Stimulated activated CD8-positive, alpha-beta memory T cell treated with anti-CD3 and anti-CD28 coated beads, Interleukin-12 subunit alpha, Interleukin-12 subunit beta, amount 100 ng/mL, for 1 hour (primary cell): ENCODE data around the gene FOXL3.
"Not testable (repeated sequence)": the region's sequence is repeated elsewhere in the genome, so short reads cannot be mapped to it uniquely, and the experiment has no call there.

ENCODE experiments used
- DNase-seq: peaks from one replicate; pipeline ENCODE4 v3.0.0-alpha.2; 2020; ENCODE audit warnings: low read depth

Gene FOXL3

DNA sequence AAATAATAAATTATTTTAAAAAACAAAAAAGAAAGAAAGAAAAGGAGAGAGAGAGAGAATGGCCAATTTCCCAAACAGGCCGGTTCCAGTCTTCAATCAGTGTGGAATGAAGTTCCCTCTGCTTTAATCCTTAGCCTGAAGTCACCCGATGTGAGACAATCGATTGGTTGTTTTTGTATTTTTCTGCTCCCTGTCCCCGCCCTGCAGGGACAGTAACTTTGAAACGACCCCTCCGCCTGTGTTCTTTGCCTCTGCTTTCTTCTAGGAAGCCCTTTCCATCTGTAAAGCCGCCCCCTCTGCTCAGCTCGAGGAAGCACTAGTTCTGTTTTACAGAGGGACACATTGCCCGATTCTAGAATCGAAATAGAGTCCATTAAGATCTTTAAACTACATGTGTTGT is 33.4 kb downstream of the FOXL3 start:
- DNase-seq, result no peak

DNA sequence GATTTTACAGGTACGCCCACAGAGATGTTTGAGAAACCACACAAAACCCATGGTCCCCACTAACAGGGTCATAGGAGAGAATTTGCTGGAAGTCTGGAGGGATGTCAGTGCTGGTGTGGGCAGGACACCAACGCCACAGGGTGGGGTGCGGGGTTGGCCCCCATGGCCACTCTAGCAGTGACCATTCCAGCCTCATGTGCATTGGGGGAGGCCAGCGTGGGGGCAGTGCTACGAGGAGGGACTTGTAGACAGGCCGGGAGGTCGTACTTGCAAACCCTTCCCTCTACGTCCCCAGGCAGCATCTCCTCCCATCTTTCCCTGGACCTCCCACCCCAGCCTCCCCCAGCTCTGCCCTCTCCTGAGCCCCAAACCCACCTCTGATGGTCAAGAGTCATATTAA is 34.0 kb downstream of the FOXL3 start:
- DNase-seq, result no peak

DNA sequence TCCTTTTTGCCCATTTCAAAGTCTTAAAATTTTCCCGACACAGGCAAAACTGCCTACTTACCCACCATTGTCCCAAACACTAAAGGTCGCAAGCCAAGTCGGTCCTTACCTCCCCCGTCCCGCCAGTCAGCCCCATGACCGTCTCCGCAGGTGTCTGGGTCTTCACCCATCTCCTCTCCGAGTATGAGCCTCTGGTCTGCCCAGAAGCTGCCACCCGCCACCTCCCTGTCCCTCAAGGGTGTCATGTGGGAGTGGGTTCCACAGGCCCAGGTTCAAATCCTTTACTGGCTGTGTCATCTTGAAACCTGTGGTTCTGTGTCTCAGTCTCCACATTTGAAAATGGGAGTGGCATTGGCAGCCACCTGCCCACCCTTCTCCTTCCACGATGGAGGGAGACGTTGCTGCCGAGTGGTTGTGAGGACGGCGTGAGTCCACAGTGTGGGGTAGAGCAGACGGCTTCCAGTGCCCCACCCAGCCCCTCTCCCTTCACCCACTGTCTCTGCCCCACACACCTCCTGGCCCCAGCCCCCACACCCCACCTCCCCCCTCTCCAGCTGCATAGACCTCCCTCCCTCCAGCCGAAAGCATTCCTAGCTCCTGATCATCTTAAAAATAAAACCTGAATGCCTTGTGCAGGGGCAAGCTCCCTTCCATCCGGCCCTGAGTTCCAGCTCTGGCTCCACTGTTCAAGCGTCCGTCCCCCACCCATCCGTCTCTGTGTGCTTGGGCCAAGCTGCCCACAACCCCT is 35.3 kb downstream of the FOXL3 start:
- DNase-seq, result no peak

DNA sequence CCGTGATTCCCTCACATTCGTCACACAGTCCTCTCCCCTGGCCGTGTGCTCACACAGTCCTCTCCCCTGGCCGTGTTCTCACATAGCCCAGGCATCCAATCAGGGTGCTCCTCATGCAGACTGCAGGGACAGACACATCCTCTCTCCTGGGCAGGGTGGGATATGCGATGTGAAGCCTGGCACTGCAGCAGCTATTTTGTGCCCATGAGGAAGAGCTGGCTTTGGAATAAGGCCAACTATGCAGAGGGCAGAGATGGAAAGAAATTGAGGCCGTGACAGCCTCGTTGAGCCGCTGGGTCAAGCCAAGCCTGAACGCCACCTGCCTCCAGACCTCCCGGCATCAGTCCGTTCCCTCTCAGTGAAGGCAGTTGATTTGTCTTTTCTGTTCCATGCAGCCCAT is 35.8 kb downstream of the FOXL3 start:
- DNase-seq, result no peak

DNA sequence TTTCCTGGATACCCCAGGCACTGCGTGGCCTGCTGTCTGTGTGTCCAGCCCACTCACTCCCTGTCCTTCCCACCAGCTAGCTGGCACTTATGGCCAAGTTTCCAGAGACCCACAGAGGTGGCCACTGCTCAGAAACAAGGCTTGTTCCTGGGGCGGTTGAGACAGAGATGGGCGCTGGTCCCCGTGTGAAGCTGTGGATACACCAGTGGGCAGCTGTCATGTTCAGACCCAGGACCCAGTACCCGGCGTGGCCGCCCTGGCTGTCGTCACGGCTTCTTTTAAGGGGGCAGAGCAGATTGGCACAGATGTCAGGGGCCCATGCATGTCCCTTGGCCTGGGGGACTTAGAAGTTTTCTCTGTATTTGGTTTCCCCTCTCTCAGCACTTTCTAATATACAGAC is 36.3 kb downstream of the FOXL3 start:
- no peak for DNase-seq

DNA sequence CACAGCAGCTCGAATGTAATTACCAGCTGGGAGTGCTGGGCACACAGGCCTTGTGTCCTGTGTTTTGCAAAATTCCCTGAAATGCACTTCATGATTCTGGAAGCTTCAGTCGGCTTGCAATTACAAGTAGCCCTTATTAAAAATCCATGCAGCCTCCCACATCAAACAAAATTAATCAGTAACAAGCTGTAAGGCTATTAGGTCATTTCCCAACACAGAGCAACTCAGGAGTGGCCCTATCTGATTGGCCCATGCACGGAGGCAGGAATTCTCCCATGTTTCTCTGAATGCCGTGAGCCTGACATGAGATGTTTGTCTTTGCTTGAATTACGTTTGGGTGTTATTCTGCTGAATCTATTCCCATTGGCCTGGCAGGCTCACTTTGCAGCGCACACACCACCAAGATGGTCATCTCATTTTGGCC is 36.9 kb downstream of the FOXL3 start:
- DNase-seq, result no peak

DNA sequence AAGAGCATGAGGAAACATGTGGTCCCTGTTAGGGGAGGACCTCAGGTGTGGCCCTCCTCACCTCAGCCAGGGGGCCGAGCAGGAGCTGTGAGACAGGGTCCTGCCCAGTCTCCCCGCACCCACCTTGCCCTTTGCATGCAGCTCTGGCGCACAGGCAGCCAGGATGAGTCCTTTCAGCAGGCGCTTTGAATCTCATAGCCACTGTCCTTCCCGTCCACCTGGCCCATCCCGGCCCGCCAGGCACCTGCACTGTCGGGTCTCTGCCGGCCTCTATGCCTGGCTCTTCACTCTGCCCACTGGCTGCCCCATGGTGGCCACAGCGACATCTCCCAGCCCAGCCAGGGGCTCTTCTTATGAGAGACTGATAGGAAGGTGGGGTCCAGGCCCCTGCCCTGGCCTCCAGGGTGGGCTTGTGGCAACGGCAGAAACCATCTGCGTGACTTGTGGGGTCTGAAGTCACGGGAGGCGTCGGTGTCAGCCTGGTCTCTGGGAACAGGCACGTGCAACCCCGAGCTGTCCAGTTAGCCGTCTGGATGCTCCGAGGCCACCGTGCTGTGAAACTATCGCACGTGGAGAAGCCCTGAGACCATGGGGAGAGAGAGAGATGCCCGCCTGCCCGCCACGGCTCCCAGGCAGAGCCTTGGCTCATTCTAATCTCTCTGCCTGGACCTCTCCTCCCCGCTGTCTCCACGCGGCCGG is 37.4 kb downstream of the FOXL3 start:
- no peak for DNase-seq

DNA sequence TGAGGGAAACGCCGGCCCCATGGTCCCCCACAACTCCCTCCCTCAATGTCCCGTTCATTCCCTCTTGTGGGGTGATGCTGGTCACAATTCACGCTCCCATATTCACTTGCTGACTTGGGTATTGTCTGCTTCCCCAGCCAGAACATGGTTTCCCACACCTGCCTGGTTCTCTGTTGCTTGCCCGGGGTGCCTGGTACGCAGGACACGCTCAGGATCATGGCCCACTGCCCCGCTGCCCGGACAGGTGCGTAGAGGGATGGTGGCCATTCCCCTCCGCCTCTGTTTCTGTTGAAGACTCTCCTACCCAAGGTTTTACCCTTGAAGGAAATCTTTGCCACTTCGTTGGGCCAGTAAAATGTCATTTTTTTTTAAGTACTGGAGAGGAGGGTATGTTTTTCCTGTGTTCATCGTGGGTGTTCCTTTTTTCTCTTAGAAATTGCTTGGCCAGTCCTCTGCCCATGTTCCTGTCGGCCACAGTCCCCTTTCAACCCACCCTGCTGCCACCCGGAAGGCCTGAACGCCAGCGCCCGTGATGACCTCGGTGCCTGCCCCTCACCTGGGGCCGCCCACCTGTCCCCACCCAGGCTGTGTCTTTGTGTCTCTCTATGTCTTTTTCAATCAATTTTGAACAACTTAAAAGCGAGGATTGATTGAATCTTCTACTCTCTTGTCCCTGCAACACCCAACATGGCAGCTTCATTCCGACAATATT is 38.2 kb downstream of the FOXL3 start:
- no peak for DNase-seq

DNA sequence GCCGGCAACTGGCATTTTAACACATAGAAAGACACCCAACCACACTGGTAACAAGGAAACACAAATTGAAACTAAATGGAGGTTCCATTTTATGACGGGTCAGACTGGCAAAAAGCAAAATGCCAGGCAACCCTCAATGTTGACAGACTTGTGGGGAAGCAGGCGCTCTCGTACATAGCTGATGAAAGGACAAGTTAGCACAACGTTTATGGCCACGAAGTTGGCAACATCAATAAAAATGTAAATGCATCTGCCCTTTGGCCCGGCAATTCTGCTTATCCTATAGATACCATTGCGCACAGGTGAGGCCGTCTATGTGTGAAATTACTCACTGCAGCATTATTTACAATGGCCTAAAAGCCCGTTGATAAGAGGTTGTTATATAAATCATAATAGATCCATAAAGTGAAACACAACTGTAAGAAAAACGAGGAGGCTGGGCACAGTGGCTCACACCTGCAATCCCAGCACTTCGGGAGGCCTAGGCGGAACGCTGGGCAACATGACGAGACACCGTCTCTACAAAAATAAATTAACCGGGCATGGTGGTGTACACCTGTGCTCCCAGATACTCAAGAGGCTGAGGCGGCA is 39.8 kb downstream of the FOXL3 start:
- DNase-seq, result no peak

DNA sequence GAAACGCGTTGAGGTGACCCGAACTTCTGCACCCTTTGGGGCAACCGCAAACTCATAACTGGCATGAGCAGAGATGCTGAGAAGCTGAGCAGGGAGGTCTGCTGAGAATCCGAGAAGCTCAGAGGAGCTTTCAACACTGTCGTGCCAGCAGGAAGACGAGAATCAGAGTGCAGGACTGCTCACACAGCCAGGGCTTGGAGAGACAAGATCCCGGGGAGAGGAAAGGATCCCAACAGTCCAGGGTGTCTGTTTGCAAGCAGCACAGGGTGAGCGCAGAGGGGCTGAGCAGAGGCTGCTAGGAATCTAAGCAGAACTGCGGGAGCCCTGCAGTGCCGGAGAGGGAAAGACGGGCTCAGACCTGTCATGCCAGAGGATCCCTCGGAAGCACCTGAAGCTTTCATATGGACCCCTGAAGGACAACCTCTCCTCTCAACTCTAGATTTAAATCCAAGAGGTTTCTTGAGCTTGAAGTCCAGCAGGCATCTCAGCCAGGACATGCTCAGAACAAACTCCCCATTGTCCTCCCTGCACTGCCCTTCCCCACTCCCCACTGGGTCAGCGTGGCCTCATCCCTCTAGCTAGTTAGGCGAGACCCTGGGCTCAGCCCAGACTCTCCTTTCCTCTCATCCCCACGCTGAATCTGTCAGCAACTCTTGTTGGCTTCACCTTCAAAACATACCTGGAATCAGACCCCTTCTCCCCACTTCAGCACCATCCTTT is 40.7 kb downstream of the FOXL3 start:
- DNase-seq, result no peak

DNA sequence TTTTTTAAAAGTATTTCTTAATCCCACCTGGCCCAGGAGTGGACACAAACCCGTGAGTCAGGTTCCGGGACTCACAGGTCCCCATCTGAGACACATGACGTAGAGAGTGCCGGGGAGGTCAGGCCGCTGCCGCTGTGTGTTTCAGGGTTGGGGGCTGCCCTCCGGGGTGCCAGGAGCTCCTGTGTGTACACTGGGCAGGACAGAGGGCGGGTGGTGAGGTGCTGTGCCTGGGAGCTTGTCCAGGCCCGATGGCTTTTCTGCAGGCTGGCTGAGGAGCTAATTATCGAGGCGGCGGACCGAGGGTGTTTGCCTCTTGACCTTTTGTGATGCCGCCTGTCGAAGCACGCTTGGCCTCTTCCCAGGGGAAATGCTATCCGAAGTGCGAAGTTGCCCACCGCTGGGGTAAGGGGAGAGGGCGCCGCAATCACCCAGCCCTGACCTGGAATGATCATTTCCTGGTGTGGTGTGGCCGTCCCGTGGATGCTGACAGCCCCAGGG is 42.1 kb downstream of the FOXL3 start:
- DNase-seq, result no peak

DNA sequence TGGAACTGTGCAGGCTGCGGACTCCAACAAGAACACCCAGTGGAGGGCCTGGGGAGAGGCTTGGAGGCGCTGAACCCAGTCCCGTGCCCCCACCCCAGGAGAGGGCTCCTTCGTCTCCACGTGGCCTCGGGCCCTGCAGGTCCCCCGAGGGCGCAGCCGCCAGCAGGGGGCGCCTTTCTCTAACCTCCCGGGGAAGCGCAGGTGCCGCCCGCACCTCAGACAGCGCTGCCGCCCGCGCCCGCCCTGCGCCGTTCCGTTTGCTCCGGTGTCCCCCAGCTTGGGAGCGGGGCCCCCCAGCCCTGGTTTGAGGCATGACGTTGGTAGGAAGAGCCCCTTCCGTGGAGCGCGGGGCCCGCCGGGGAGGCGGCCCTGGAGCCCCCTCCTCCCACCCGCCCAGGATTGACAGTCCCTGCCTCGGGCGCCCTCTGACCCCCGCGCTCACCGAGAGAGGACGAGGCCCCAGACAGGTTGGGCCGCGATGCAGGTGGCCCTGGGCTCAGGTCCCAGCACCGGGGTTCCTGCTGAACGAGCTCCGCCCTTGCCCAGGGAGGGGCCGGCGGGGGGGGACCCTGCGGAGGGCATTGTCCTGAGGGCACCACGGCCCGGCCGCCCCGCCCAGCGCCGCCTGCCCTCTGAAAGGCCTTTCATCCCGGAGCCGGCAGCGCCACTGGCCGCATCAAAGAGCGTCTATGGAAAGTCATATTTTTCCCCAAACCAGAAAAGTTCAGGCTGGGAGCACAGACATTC is 42.8 kb downstream of the FOXL3 start:
- DNase-seq, result peak; percentile 86

DNA sequence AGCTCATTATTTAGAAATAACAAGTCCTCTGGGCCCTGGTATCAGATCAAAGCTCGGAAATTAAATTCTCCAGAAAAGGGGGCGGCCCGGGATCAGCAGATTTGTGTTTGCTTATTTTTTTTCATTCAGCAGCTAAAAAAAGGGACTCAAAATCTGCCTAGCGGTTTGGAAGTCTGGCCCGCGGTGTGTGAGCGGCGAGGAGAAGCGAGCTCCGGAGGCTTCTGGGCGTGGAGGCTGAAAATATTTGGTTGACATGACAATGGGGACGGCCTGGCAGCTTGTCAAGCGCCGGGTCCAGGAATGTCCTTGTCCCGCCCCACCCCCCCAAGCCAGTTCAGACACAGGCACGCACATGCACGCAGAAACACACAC is 43.4 kb downstream of the FOXL3 start:
- no peak for DNase-seq

DNA sequence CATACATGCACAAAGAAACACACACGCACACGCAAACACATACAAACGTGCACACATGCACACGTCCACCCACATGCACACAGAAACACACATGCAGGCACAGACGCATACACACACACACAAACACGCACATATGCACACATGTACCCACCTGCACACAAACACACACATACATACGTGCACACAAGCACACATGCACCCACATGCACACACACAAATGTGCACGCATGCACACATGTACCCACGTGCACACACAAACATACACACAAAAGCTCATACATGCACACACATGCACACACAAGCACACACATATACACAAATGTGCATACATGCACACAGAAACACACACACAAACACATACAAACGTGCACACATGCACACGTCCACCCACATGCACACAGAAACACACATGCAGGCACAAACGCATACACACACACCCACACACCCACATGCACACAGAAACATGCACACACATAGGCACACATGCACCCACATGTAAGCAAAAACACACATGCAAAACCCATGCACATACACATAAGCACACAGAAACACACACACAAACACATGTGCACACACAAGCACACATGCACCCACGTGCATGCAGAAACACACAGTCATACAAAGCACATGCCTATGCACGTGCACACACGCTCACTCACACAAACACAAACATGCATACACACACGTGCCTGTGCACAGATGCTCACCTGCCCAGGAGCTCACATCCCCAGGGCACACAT is 44.8 kb downstream of the FOXL3 start:
- no peak for DNase-seq

DNA sequence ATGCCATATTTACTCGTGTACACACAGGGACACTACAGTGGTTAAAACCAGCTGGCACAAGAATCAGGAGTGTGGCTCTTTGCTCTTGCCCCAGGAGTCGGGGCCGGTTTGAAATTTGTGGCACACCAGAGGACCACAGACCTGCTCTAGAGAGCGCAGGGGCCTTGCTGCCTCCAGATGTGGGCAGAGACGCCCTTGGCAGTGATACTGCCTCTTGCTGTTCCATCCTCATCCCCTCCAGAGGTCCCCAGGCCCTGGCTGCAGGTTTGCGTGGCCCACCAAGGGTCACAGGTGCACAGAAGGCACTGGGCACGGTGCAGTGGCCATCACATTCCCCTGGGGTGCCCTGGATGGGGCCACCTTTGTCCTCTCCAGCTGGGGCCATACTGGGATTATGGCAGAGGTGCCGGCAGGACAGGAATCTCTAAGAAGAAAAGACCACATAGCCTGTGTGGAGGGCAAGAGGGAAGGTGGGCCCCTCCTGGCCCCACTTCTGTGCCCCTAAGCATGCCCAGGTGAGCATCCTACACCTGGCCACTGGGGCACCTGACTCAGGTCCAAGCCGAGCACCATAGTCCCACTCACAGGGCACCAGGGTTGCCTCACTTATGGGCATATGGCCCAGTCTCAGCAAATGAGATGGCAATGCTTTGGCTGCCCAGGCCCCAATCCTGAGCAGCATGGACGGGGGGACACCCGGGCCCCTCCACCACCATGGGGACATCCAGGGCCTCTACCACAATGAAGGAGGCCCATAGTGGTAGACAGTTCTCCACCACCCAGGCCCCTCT is 45.6 kb downstream of the FOXL3 start:
- DNase-seq, result no peak

DNA sequence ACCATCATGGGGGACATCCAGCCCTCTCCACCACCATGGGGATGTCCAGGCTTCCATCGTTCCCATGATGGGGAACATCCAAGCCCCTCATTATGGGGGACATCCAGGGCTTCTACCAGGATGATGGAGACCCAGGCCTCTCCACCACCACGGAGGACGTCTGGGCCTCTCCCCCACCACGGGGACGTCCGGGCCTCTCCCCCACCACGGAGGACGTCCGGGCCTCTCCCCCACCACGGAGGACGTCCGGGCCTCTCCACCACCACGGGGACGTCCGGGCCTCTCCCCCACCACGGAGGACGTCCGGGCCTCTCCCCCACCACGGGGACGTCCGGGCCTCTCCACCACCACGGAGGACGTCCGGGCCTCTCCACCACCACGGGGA is 46.2 kb downstream of the FOXL3 start:
- not testable (repeated sequence) for DNase-seq

DNA sequence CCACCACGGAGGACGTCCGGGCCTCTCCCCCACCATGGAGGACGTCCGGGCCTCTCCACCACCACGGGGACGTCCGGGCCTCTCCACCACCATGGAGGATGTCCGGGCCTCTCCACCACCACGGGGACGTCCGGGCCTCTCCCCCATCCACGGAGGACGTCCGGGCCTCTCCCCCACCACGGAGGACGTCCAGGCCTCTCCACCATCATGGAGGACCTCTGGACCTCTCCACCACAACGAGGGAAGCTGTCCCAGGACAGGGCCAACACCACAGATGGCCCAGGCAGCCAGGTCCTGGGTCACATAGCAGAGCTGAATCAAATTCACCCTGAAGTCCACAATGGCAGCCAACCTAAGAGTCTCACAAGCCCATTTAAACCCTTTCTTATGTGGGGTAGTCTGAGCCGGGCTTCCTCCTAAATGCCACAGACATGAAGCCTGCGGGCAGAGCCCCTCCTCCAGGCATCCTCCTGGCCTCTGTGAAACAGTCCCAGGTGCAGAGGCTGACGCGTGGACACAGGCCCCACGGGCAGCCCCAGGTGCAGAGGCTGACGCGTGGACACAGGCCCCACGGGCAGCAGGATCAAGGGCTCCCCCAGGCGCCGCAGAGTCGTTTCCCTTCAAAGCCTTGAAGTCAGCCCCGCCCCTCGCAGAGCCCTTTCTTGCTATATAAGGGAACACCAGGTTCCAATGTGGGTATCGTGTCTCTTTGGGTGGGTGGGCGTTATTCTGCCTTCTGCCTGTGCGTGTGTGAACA is 47.0 kb downstream of the FOXL3 start:
- DNase-seq, result no peak

DNA sequence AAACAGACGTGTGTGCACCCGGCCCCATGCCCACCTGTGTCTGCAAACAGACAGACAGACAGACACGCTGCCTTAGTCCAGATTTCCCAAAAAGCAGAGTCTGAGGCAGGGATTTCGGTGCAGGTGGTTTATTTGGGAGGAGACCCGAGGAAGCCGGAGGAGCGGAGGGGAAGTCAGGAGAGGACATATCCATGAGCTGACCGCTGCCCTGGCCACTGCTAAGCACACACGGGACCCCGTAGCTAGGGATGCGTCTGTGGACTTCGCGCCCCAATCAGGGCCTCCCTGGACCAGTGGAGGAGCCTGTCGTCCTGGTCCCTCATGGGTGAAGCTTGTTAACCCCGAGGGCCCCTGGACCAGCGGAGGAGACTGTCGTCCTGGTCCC is 47.6 kb downstream of the FOXL3 start:
- DNase-seq, result no peak
